Measurements from ENCODE around the gene GET3. TPM values are rescaled to one million over a fixed set of nuclear protein-coding genes. Genes with fewer than 3 reads are reported as not detected.
A peak's percentile ranks its signal among the peaks of the same experiment; 100 is the strongest.

Gene GET3
- total RNA-seq, 1 experiment from 2014 or later: 53.8 TPM

DNA sequence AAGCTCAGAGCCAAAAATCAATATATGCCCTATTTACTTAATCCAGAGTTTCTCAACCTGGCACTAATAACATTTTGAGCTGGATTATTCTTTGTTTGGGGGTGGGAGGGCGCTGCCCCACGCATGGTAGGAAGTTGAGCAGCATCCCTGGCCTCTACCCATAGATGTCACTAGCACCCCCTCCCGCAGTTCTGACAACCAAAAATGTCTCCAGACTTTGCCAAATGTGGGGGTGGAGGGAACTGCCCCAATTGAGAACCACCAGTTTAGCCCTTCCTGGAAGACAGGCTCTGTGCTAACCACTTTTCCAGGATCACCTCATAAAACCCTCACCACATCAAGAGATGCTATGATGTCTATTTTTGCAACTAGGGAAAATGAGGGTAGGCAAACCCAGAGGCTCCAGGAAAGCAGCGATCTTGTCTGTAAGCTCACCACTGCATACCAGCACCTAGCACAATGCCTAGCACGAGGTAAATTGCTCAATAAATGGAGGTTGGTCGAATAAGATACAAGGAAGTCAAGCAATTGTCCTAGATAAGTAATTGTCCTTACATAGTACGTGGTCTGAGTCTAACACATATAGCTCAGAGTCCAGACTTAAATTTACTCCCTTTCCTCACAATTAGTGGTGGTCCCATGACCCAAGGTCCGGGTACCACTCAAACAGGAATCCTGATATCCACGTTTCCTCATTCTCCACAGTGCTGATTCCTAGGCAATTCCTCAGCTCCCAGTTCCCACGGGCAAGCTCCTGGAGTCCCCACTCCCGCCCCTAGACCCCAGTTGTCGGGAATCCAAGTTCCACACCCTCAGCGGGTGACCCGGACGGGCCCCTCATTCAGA is 3.7 kb upstream of the GET3 start:
- CTCF ChIA-PET: interaction anchor here (0.6 to 1.4 kb wide), 3 partner anchors 11 to 64 kb away, joined by 3 to 4 read pairs (median 3); no protein-coding TSS in a partner anchor
- Mint-ChIP-seq H3K4me3 (ENCODE audit: low read depth, unreplicated experiment) (peak overlapping the region; percentile 80), H3K27me3 (ENCODE audit: unreplicated experiment) (no peaks in the 10 kb centered on the region), H3K9me3 (ENCODE audit: low read depth, unreplicated experiment) (no peaks in the 10 kb centered on the region), H3K36me3 (ENCODE audit: insufficient read depth, unreplicated experiment) (peaks cover 54% of the 10 kb centered on the region), H3K4me1 (ENCODE audit: low read depth, unreplicated experiment) (peaks cover 15% of the 10 kb centered on the region), H3K27ac (ENCODE audit: unreplicated experiment) (no peak overlapping the region)
- TF ChIP-seq CTCF (IDR thresholded peaks at IDR 0.05; ENCODE audit: unreplicated experiment): peak; percentile 50
- intact Hi-C loops (cut with micrococcal nuclease; ENCODE audit: unreplicated experiment): no loop called here
- BruUV-seq (replicated peaks): TSS peak; percentile 40
- DNase-seq: peak; percentile 33

DNA sequence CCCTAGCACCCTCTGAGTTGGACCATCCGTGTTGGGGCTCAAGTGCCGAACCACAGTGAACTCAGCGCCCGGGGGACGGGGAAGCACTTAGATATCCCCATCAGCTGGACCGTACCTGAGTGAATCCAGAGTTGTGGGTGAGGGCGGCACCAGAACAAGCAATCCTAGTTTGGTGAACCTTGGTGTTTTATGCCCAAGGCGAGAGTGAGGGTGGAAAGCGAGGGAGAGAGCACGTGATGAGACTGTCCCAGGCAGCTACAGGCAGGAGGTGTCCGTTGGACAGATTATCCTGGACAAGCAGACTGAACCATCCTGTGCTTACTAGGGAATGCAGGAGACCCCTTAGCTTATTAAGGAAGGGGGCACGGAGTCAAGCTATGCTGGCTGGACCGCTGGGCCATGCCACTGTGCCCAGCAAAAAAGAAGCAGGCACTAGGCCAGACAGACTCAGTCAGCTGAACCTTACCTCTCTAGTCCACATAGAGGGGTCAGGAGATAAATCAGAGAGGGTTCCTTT is 596 bp downstream of the GET3 start:
- CTCF ChIA-PET: no interaction called here
- no peak for DNase-seq
- intact Hi-C loops (cut with micrococcal nuclease; ENCODE audit: unreplicated experiment): no loop called here
- Mint-ChIP-seq H3K27me3 (ENCODE audit: unreplicated experiment) (no peaks in the 10 kb centered on the region), H3K4me1 (ENCODE audit: low read depth, unreplicated experiment) (peaks cover 15% of the 10 kb centered on the region), H3K27ac (ENCODE audit: unreplicated experiment) (peak overlapping the region; percentile 95), H3K36me3 (ENCODE audit: insufficient read depth, unreplicated experiment) (peaks cover 68% of the 10 kb centered on the region), H3K9me3 (ENCODE audit: low read depth, unreplicated experiment) (no peaks in the 10 kb centered on the region), H3K4me3 (ENCODE audit: low read depth, unreplicated experiment) (peak overlapping the region; percentile 90)
- no peak for TF ChIP-seq CTCF (IDR thresholded peaks at IDR 0.05; ENCODE audit: unreplicated experiment)
- TSS peak; percentile 35 for BruUV-seq (replicated peaks)

DNA sequence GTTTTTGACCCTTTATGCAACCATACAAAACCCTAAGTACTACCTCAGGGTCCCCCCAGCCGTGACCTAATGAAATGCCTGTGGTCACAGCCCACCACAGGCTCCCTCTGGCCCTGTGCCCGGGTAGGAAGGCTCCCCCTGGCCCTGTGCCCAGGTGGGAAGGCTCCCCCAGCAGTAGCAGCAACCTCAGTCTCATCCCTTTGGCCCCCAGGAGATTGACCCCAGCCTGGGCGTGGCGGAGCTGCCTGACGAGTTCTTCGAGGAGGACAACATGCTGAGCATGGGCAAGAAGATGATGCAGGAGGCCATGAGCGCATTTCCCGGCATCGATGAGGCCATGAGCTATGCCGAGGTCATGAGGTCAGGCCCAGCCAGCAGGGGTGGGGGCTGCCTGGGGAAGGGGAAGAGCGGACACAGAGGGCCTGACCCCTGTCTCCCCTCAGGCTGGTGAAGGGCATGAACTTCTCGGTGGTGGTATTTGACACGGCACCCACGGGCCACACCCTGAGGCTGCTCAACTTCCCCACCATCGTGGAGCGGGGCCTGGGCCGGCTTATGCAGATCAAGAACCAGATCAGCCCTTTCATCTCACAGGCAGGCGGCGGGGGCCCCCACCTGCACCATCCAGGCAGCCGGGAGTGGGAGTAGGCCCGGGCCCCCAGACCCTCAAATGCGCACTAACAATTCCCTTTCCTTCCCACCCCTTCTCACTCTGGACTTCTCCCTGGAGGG is 8.0 kb downstream of the GET3 start:
- Mint-ChIP-seq H3K4me3 (ENCODE audit: low read depth, unreplicated experiment) (no peak overlapping the region), H3K27ac (ENCODE audit: unreplicated experiment) (no peak overlapping the region), H3K9me3 (ENCODE audit: low read depth, unreplicated experiment) (peaks cover 3% of the 10 kb centered on the region), H3K27me3 (ENCODE audit: unreplicated experiment) (peaks cover 13% of the 10 kb centered on the region), H3K4me1 (ENCODE audit: low read depth, unreplicated experiment) (peaks cover 10% of the 10 kb centered on the region), H3K36me3 (ENCODE audit: insufficient read depth, unreplicated experiment) (peaks cover 44% of the 10 kb centered on the region)
- BruUV-seq (replicated peaks): no TSS peak
- CTCF ChIA-PET: no interaction called here
- no peak for DNase-seq
- no peak for TF ChIP-seq CTCF (IDR thresholded peaks at IDR 0.05; ENCODE audit: unreplicated experiment)
- intact Hi-C loops (cut with micrococcal nuclease; ENCODE audit: unreplicated experiment): no loop called here

DNA sequence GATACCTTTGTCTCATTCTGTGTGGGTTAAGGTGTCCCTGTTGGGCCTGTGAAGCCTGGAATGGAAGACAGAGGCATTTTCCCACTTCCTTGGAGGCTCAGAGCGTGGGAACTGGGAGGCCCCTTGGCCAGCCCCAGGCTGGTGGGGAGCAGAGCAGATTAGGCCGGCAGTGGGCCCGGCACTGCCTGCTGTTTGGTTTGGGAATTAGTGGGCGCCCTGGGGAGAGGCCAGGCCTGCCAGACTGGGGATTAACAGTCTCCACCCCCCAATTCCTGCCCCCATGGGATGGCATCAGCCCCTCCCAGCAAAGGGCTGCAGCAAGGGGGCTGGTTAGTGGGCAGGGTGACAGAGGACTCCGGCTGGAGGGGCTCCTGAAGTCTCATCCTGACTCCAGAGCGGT is 11.2 kb downstream of the GET3 start:
- no peak for DNase-seq
- Mint-ChIP-seq H3K27ac (ENCODE audit: unreplicated experiment) (no peak overlapping the region), H3K4me3 (ENCODE audit: low read depth, unreplicated experiment) (no peak overlapping the region), H3K36me3 (ENCODE audit: insufficient read depth, unreplicated experiment) (peaks cover 24% of the 10 kb centered on the region), H3K4me1 (ENCODE audit: low read depth, unreplicated experiment) (peaks cover 16% of the 10 kb centered on the region), H3K9me3 (ENCODE audit: low read depth, unreplicated experiment) (peaks cover 3% of the 10 kb centered on the region), H3K27me3 (ENCODE audit: unreplicated experiment) (peaks cover 44% of the 10 kb centered on the region)
- TF ChIP-seq CTCF (IDR thresholded peaks at IDR 0.05; ENCODE audit: unreplicated experiment): no peak
- BruUV-seq (replicated peaks): no TSS peak
- intact Hi-C loops (cut with micrococcal nuclease; ENCODE audit: unreplicated experiment): no loop called here
- CTCF ChIA-PET: no interaction called here
